UCSD-AML1 (cell line): ENCODE data around the gene AXIN2.

ENCODE experiments used
- DNase-seq: peaks from one replicate; lab custom pipeline; 2025; ENCODE audit not compliant: unreplicated experiment; lab: John Stamatoyannopoulos, UW

Gene AXIN2

GRCh38 chr17:65554553-65555223 lies 6.8 kb downstream of the AXIN2 start:
- no peak for DNase-seq

GRCh38 chr17:65553646-65554552 lies 7.5 kb downstream of the AXIN2 start:
- no peak for DNase-seq

DNA sequence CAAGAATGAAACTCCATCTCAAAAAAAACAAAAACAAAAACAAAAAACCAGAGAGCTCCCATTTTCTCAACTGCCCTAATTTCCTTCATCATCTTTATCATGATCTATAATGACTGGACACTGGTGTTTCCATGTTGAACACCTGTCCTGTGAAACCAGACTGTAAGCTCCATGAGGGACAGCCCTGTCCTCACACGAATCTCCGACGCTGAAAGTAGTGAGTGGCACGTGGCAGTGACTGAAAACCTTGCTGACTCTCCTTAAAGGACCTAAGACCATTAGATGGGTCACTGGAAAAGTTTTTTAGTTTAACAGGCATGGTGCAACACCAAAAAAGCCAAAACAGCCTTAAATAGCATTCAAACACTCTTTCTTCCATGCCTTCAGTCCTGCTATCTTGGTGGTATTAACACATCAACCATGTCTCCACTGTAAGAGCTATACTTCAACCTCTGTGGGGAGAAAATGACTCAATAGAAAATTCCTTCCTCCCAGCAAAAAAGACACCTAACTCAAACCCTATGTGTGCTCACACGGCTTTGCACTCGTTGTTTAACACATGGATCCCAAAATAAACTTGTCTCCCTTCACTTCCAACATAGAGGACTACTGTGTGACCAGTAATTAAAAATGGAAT lies 8.3 kb downstream of the AXIN2 start:
- DNase-seq: no peak

DNA sequence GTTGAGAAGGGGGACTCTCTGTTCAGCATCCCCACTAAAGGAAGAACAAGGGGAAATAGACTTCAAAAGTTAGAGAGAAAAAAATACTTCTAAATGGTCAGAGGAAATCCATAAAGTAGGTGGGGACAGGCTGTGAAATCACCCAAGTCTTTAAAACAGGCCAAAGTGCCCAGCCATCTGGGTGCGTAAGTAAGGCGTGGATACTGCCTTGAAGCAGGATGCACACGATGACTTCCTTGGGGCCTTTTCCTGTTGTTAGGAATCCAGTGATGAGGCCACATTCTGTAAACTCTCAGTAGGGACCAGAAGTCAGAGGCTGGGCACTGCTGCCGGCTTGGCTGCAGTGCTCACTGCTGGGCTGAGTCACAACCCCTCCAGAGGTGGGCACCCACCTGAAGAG lies 9.2 kb downstream of the AXIN2 start:
- DNase-seq: no peak

DNA sequence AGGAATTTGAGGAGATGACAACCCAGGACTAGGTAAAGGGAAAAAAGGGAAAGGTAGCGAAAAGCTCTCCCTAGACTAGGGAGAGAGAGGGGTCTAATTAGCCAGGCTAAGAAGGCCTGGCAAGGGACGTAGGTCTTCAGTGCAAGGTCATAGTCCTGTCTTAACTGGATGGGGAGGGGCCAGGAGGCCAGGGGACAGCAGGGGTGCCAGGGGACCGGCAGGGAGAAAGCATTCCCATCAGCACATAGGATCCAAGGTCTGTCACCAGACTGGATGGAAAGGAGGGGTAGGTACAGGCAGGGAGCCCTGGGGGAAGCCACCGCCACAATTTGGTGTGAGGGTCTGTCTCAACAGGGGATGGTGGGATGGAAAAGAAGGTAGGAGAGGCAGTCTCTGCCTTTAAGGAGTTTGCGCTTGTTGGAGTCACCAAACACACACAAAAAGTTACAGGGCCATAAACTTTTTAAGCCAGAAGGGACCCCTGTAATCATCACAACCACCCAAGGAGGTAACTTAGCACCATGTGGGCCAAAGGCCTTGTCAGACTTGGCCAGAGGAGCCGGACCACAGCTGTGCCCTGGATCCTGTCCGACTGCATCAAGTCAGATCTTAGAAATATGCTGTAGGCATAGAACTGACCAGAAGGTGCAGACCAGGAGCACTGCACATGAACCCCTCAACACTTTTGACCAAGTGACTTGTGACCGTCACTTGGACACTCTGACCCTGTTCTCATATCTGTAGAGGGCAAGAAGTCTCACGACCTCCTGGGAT lies 10.0 kb downstream of the AXIN2 start:
- DNase-seq: no peak

- no peak for DNase-seq
These were observed 10.7 kb downstream of the AXIN2 start for GRCh38 chr17:65550758-65551157.

DNA sequence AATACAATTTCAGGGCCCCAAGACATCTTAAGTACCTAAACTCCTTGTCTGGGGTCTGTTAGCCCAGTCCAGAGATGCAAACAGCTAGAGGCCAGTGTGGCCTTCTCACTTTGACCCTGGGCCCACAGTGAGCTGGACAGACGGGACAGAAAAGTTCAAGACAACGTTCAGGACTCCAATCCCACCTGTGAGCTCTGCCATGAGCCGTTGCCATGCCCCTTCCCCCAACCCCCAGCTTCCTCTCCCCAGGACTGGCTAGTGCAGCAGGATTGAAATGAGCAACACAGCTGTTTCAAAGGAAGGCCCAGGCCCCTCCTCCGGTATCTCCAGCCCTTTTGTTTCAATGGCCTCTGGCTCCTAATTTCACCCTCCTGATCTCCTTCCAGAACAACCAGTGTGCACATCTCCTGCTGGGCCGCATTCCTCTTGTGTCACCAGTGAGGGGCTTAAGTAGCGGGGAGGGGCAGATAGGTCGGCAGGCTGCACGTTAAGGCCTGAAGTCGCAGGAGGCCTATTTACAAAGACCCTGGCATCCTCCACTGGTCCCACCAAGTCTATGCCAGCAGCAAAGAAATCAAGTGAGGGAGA lies 11.3 kb downstream of the AXIN2 start:
- no peak for DNase-seq

DNA sequence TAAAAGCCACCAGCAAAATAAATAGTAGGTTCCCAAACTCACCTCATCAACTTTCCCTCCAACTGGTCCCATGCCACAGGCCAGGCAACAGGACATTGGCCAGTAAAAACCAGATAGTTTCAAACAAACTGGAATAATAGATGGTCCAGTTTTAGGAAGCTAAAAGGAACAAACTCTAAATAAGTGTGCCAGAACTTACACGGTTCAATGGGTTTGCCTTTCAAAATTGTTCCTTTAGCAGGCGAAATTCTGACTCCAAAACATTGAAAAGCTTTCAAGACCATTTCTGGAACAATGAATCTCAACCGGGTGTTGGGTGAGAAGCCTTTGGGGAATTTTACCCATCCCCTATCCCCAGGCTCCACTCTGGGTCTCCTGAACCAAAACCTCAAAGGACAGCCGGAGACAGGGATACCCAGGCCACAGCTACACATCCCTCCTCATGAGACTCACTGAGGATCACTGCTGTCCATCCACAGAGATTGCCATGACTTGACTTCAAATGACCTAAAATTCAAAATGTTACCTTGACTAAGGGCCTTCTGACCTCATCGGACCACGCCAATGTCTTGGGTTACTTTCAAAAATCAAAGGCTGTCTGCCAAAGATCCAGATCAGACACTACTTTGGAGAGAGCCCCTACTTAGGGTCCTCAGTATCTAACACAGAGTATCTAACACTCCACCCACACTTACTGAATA lies 13.0 kb downstream of the AXIN2 start:
- DNase-seq: no peak

- no peak for DNase-seq
These were observed 14.2 kb downstream of the AXIN2 start for GRCh38 chr17:65547253-65547670.

DNA sequence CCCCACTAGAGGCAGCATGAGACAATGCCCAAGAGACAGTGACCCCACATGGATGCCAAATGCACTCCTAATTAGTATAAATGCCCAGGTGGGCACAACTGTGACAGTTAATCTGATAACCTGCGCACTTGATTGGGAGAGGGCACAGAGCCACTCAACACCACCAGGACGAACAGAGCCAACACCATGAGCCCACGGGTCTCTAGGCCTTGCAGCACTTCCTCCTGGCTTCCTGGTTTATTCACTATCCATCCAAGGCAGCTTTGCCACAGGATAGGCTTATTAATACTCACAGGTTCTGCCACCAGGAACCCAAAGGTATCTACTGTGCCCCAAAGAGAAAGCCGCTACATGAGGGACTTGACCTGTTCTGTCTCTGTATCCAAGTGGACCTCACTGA lies 14.9 kb downstream of the AXIN2 start:
- DNase-seq: no peak

- no peak for DNase-seq
These were observed 15.5 kb downstream of the AXIN2 start for GRCh38 chr17:65545705-65546523.

DNA sequence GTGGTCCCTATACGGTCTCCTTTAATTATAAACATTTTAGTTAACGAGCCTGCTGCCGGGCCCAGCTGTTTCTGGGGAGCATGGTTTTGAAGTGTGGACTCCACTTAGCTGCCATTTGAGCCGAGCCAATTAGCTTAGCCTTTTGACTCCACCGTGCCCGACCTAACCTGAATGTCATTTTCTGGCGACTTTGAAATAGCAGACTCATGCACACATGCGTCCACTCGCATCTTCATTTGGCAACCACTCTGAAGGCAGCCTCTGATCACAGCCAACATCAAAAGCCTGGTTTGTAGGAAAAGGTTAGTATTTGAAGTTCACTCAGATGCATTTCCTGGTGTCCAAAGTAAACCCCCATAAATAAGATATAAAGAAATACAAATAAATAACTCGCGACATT lies 16.8 kb downstream of the AXIN2 start:
- DNase-seq: no peak

DNA sequence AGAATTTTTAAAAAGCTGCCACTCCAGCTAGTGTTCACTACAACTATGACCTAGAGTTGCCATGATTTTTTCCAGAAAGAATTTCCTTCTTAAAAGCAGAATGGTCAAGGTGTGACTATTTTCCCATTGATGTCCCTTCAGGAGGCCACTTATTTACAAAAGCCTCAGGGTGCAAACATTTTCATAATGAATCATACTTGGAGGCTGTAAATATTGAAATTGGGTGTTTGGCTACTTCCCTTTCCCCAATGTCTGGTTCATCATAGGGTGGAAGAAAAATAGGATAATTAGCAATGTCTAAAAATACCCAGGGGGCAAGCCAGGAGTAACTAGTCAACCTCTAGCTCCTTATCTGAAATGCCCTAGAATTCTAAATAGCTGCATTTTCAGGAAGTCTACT lies 18.8 kb downstream of the AXIN2 start:
- no peak for DNase-seq

DNA sequence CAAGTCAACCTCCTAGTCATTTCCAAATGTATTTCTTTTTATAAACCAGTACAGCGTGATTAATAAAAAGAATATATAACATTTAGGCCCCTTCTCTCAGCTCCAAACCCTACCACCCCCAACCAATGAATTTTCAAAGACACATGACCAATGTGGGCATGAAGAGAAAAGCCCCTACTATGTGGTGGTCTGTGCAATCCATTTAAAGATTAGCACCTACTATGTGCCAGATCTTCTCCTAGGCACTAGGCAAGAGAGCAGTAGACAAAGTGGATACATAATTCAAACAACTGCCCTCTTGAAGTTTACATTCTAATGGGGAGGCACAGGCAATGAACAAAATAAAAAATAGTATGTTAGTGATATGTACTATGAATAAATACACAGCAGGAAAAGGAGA lies 19.4 kb downstream of the AXIN2 start:
- DNase-seq: no peak

DNA sequence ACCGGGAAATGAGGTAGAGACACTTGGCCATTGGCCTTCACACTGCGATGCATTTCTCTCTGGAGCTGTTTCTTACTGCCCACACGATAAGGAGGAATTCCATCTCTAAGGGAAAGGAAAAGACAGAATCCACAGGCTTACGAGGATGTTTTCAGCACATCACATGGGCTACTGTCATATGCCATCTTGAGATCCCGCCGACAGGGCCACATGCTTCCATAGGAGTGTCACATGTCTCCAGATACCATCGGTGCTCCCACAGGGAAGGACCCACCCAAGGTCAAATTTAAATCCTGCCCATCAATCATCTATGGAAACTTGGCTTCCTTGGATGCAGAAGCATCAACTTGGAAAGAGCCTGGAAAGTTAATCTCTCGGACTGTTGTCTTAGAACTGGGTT lies 20.0 kb downstream of the AXIN2 start:
- no peak for DNase-seq

DNA sequence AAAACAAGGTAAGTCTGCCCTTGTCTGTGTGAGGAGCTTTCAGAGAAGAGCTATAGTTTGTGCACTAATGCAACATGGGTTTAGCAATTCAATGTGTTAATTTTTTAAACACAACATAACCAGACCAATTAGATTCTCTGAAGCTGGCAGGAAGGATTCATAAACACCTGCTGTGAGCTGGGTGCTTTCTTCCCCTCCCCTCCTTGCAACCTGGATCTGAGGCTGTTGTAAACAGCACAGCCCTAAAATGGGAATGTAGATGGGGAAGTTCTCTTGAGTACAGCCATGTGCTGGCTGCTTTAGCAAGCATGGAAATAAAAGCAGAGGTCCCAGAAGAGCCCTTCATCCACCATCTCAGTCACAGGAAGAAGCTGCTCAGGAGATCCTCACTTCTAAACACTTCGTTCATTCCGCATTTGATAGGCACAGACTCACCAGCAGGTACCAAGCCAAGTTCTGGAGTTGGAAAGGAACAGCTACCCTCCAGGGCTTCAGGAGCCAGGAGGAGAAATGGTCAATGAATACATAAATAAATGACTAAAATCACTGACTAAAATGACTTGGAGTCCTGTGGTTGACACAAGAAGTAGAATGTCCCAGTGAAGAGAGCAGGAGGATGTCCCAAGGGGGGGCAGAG lies 21.7 kb downstream of the AXIN2 start:
- no peak for DNase-seq

DNA sequence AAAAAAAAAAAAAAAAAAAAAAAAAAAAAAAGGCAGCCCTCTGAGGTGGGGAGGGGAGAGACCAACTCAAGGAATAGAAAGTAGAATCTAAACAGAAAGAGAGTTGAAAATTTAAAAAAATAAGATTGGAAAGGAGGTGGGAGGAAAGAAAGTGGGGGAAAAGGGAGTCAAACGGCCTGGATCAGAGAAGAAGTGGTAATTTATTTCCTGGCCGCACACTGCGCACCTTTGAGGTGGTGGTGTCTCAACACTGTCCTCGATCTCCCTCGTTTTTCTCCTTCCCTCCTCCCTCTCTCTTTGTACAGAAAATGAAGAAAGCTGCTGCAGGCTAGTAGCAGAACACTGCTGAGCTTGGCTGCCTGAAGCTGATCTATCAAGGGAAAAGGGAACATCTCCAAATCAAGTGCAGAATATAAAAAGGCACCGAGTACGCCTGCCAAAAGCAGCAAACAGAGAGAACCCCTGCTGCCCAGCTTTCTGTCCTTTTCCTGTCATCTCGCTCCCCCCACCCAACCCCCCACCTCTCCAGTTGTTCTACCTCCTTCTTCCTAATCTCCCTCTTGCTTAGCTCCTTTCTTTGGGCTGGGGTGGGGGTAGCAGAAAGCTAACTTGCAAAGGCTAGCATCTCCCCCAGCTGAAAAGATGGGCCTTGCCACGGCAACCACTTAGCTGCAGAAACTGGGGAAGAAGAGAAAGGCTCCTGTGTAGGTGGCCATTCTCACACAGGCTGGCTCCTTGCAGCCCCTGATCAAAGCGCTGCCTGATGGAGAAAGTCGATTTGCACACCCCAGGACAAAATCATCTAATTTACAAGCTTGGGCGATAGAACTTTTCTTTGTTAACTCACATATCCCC lies 22.5 kb downstream of the AXIN2 start:
- no peak for DNase-seq
